NCI-H2227 treated with DMSO at 0.1 percent for 48 hours (cell line): ENCODE results near the gene APIP.

Experiments used
- DNase-seq: peaks from one replicate; lab custom pipeline; 2025; lab: John Stamatoyannopoulos, UW

APIP gene

GRCh38 chr11:34916015-34916842 is at the start of gene APIP, which contains the start of gene PDHX:
Gene APIP (minus strand): TSS chr11:34916379. CDS start chr11:34916284, 95 bp downstream.
Gene PDHX (plus strand): TSS chr11:34916618. CDS start chr11:34916656, 38 bp downstream.
- DNase-seq = peak; percentile 97

- DNase-seq = no peak
Observed at GRCh38 chr11:34964610-34965331, 48.6 kb upstream of the APIP start.

- no peak for DNase-seq
Observed at GRCh38 chr11:34963351-34963750, 47.2 kb upstream of the APIP start.

GRCh38 chr11:34962034-34962433 is 45.9 kb upstream of the APIP start:
- DNase-seq = no peak

- no peak for DNase-seq
Observed at GRCh38 chr11:34960277-34960676, 44.1 kb upstream of the APIP start.

GRCh38 chr11:34959770-34960169 is 43.6 kb upstream of the APIP start:
- no peak for DNase-seq

- DNase-seq = no peak
Observed at GRCh38 chr11:34957606-34958005, 41.4 kb upstream of the APIP start.

GRCh38 chr11:34957206-34957605 is 41.0 kb upstream of the APIP start:
- DNase-seq = no peak

- DNase-seq = no peak
Observed at GRCh38 chr11:34953955-34954354, 37.8 kb upstream of the APIP start.

GRCh38 chr11:34948696-34949095 is 32.5 kb upstream of the APIP start:
- DNase-seq = no peak

GRCh38 chr11:34944692-34945091 is 28.5 kb upstream of the APIP start:
- no peak for DNase-seq

GRCh38 chr11:34941688-34942087 is 25.5 kb upstream of the APIP start:
- no peak for DNase-seq

GRCh38 chr11:34940026-34940677 is 24.0 kb upstream of the APIP start:
- no peak for DNase-seq

GRCh38 chr11:34938611-34939010 is 22.4 kb upstream of the APIP start:
- no peak for DNase-seq

GRCh38 chr11:34936945-34937629 is 20.9 kb upstream of the APIP start:
- no peak for DNase-seq

GRCh38 chr11:34929794-34930763 is 13.9 kb upstream of the APIP start:
- no peak for DNase-seq

GRCh38 chr11:34928960-34929680 is 12.9 kb upstream of the APIP start:
- DNase-seq = no peak

- no peak for DNase-seq
Observed at GRCh38 chr11:34928268-34928959, 12.2 kb upstream of the APIP start.

- DNase-seq = no peak
Observed at GRCh38 chr11:34926831-34927132, 10.6 kb upstream of the APIP start.
